Left colon (tissue), 2 donors: ENCODE measurements around the gene GPC5. TPM values are rescaled to one million over a fixed set of nuclear protein-coding genes. Genes with fewer than 3 reads are reported as not detected.
A peak's percentile ranks its signal among the peaks of the same experiment; 100 is the strongest.
"Not testable (repeated sequence)": the region's sequence is repeated elsewhere in the genome, so short reads cannot be mapped to it uniquely, and the experiment has no call there.

Experiments
- ATAC-seq: fragments of 200-7000 bp; cut with Tn5 transposase; one replicate; pipeline ENCODE4 v1.9.1; 2020; ENCODE audit warnings: mild to moderate bottlenecking, moderate library complexity
- DNase-seq, 2 donors: peaks; one replicate each; pipeline ENCODE4 v3.0.0-alpha.2; 2020
- intact Hi-C, 2 donors: fragments of 100-400 bp; cut with DNase I in 1 of 2; cut with micrococcal nuclease in 1 of 2; formaldehyde crosslinking; loops; one replicate each; pipeline versions ENCODE4 v1.11.2 to v1.14.0; 2022; cut with DNase I, micrococcal nuclease
- total RNA-seq, 2 donors: library from RNA; stranded (reverse); fragmentation: NEBNext Ultra II Directional; extraction: Animal tissue kit (Norgen Biotek cat#: 25700); gene quantifications; one replicate each; pipeline ENCODE4 v1.2.1, GENCODE V29; 2021
- donor health status: DM: no; HTN: no; CAD: no.
- donor health status: DM: yes; HTN: yes; CAD: no.

The GPC5 gene
- total RNA-seq, 2 donors from 2014 or later, result 0.22 to 0.24 TPM

GRCh38 chr13:92473765-92474475, 1075.5 kb downstream of the GPC5 start:
- intact Hi-C loops, result no loop called here
- ATAC-seq (peak; percentile 88), DNase-seq (no peak)

- DNase-seq (no peak), ATAC-seq (peak; percentile 69)
- intact Hi-C loops, result no loop called here
Measured at GRCh38 chr13:92480387-92480786, 1082.0 kb downstream of the GPC5 start.

- intact Hi-C loops, ATAC-seq, DNase-seq: not testable (repeated sequence)
Measured at GRCh38 chr13:92482790-92483189, 1084.4 kb downstream of the GPC5 start.

- intact Hi-C loops, result no loop called here
- DNase-seq (no peak), ATAC-seq (no peak)
Measured at GRCh38 chr13:92483894-92484293, 1085.5 kb downstream of the GPC5 start.

GRCh38 chr13:92487238-92487637, 1088.8 kb downstream of the GPC5 start:
- intact Hi-C loops, result no loop called here
- ATAC-seq, result no peak
- DNase-seq, result no peak

GRCh38 chr13:92488249-92488852, 1089.9 kb downstream of the GPC5 start:
- intact Hi-C loops, result no loop called here
- no peak for ATAC-seq
- DNase-seq, result no peak

- ATAC-seq, result no peak
- no peak for DNase-seq
- intact Hi-C loops, result no loop called here
Measured at GRCh38 chr13:92491839-92492238, 1093.4 kb downstream of the GPC5 start.

GRCh38 chr13:92494915-92495314, 1096.5 kb downstream of the GPC5 start:
- DNase-seq, result no peak
- ATAC-seq, result no peak
- intact Hi-C loops, result no loop called here

- no peak for DNase-seq
- intact Hi-C loops, result no loop called here
- ATAC-seq, result no peak
Measured at GRCh38 chr13:92500192-92500591, 1101.8 kb downstream of the GPC5 start.

GRCh38 chr13:92510416-92510815, 1112.0 kb downstream of the GPC5 start:
- intact Hi-C loops, result no loop called here
- DNase-seq (no peak), ATAC-seq (no peak)

- DNase-seq (no peak), ATAC-seq (no peak)
- intact Hi-C loops, result no loop called here
Measured at GRCh38 chr13:92512852-92513251, 1114.4 kb downstream of the GPC5 start.

GRCh38 chr13:92513672-92514071, 1115.3 kb downstream of the GPC5 start:
- intact Hi-C loops, result no loop called here
- no peak for ATAC-seq
- no peak for DNase-seq

GRCh38 chr13:92514420-92515125, 1116.2 kb downstream of the GPC5 start:
- intact Hi-C loops, result no loop called here
- ATAC-seq (no peak), DNase-seq (no peak)

GRCh38 chr13:92516878-92517277, 1118.5 kb downstream of the GPC5 start:
- intact Hi-C loops, DNase-seq, ATAC-seq: not testable (repeated sequence)

- intact Hi-C loops, ATAC-seq, DNase-seq: not testable (repeated sequence)
Measured at GRCh38 chr13:92518622-92519021, 1120.2 kb downstream of the GPC5 start.

GRCh38 chr13:92530364-92530763, 1131.9 kb downstream of the GPC5 start:
- ATAC-seq (peak; percentile 58), DNase-seq (no peak)
- intact Hi-C loops, result no loop called here

- intact Hi-C loops, result no loop called here
- ATAC-seq (no peak), DNase-seq (no peak)
Measured at GRCh38 chr13:92535222-92536006, 1137.0 kb downstream of the GPC5 start.

- intact Hi-C loops, result no loop called here
- no peak for ATAC-seq
- no peak for DNase-seq
Measured at GRCh38 chr13:92537471-92537870, 1139.0 kb downstream of the GPC5 start.

GRCh38 chr13:92538164-92538563, 1139.7 kb downstream of the GPC5 start:
- ATAC-seq (no peak), DNase-seq (no peak)
- intact Hi-C loops, result no loop called here
